Choroid plexus epithelial cell (primary cell): ENCODE results near the gene TSHZ3.
A peak's percentile ranks its signal among the peaks of the same experiment; 100 is the strongest.

Experiments used
- DNase-seq: peaks from one replicate; pipeline ENCODE4 v3.0.0-alpha.2; 2010; ENCODE audit warnings: low read depth
- H3K4me3 ChIP-seq: 2 replicates; pipeline ENCODE4 v1.5.1; 2011; ENCODE audit warnings: low read depth, mild to moderate bottlenecking, control low read depth, low read length, moderate library complexity
- TF ChIP-seq, protein P1 (sequence below): conservative IDR thresholded peaks from 2 replicates; pipeline ENCODE4 v1.5.1; 2011; ENCODE audit warnings: low read depth, mild to moderate bottlenecking, control low read depth, inconsistent platforms, low read length, moderate library complexity

The TSHZ3 gene

GRCh38 chr19:31354799-31355664, 5.8 kb upstream of the TSHZ3 start:
- DNase-seq: no peak
- H3K4me3 ChIP-seq: no peak overlapping the region
- TF ChIP-seq, protein P1, sequence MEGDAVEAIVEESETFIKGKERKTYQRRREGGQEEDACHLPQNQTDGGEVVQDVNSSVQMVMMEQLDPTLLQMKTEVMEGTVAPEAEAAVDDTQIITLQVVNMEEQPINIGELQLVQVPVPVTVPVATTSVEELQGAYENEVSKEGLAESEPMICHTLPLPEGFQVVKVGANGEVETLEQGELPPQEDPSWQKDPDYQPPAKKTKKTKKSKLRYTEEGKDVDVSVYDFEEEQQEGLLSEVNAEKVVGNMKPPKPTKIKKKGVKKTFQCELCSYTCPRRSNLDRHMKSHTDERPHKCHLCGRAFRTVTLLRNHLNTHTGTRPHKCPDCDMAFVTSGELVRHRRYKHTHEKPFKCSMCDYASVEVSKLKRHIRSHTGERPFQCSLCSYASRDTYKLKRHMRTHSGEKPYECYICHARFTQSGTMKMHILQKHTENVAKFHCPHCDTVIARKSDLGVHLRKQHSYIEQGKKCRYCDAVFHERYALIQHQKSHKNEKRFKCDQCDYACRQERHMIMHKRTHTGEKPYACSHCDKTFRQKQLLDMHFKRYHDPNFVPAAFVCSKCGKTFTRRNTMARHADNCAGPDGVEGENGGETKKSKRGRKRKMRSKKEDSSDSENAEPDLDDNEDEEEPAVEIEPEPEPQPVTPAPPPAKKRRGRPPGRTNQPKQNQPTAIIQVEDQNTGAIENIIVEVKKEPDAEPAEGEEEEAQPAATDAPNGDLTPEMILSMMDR: no peak

DNA sequence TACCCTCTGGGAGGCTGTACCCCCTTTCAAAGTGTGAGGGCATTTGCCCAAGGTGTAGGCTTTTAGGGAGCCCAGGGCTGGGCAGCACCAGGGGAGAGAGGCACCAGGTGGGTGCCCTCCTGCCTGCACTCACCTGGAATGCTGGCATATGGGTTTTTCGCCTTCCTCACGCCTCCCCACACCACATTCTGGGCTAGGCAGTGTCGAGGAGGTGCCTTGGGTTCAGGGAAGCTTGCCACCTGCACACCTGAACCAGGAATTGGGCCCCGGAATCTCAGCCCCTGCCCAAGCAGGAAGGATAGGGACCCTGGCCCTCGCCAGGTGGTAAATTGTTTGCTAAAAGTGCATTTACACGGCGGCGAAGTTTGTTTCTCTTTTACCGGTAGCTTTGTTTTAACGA, 5.1 kb upstream of the TSHZ3 start:
- H3K4me3 ChIP-seq: no peak overlapping the region
- TF ChIP-seq, protein P1: no peak
- DNase-seq: no peak

GRCh38 chr19:31353833-31354232, 4.6 kb upstream of the TSHZ3 start:
- DNase-seq: no peak
- TF ChIP-seq, protein P1: no peak
- no peak overlapping the region for H3K4me3 ChIP-seq

GRCh38 chr19:31352782-31353651, 3.8 kb upstream of the TSHZ3 start:
- no peak for DNase-seq
- TF ChIP-seq, protein P1: no peak
- no peak overlapping the region for H3K4me3 ChIP-seq

GRCh38 chr19:31352296-31352781, 3.1 kb upstream of the TSHZ3 start:
- H3K4me3 ChIP-seq: peak overlapping the region; percentile 8
- TF ChIP-seq, protein P1: no peak
- no peak for DNase-seq

GRCh38 chr19:31351855-31352195, 2.6 kb upstream of the TSHZ3 start:
- no peak for DNase-seq
- TF ChIP-seq, protein P1: no peak
- peak overlapping the region; percentile 75 for H3K4me3 ChIP-seq
